Liver (tissue), 9 donors: Measurements from ENCODE around the gene SIX1. TPM values are rescaled to one million over a fixed set of nuclear protein-coding genes. Genes with fewer than 3 reads are reported as not detected.

Source experiments
- DNase-seq: peaks from one replicate; pipeline ENCODE4 v3.0.0-alpha.2; 2017; ENCODE audit warnings: low spot score
- H3K27ac ChIP-seq, 2 donors: one replicate each; pipeline ENCODE4 v1.7.0; 2013; ENCODE audit warnings: inconsistent platforms in 2 of 2, low read length in 2 of 2, control low read depth in 1 of 2, low read depth in 1 of 2, mild to moderate bottlenecking in 1 of 2
- H3K27me3 ChIP-seq, 4 donors: one replicate each; pipeline versions ENCODE4 v1.6.1 to v1.7.0; 2013; ENCODE audit warnings: low read length in 3 of 4, inconsistent platforms in 1 of 4, mild to moderate bottlenecking in 1 of 4, moderate library complexity in 1 of 4; ENCODE audit not compliant: control insufficient read depth in 4 of 4, insufficient read depth in 4 of 4
- H3K36me3 ChIP-seq, 4 donors: one replicate each; pipeline versions ENCODE4 v1.6.1 to v1.7.0; 2013; ENCODE audit warnings: low read length in 3 of 4, mild to moderate bottlenecking in 3 of 4, low read depth in 1 of 4, moderate library complexity in 1 of 4; ENCODE audit not compliant: control insufficient read depth in 4 of 4, insufficient read depth in 3 of 4
- H3K4me1 ChIP-seq, 4 donors: one replicate each; pipeline versions ENCODE4 v1.6.1 to v1.7.0; 2013; ENCODE audit warnings: low read length in 3 of 4, mild to moderate bottlenecking in 3 of 4, moderate library complexity in 1 of 4; ENCODE audit not compliant: control insufficient read depth in 4 of 4, insufficient read depth in 4 of 4
- H3K4me3 ChIP-seq, 3 donors: one replicate each; pipeline versions ENCODE4 v1.6.1 to v1.7.0; 2013; ENCODE audit warnings: low read length in 3 of 3, control low read depth in 1 of 3, low read depth in 1 of 3, mild to moderate bottlenecking in 1 of 3
- H3K9ac ChIP-seq, 2 donors: one replicate each; pipeline ENCODE4 v1.7.0; 2013; ENCODE audit warnings: low read length in 2 of 2, mild to moderate bottlenecking in 2 of 2, moderate library complexity in 2 of 2, control low read depth in 1 of 2, low read depth in 1 of 2
- H3K9me3 ChIP-seq, 4 donors: one replicate each; pipeline versions ENCODE4 v1.6.1 to v1.7.0; 2013; ENCODE audit warnings: low read length in 3 of 4; ENCODE audit not compliant: control insufficient read depth in 4 of 4
- ATF3 ChIP-seq: IDR thresholded peaks from 2 replicates; pipeline ENCODE4 v1.6.1; 2016; ENCODE audit warnings: antibody characterized with exemption
- CTCF ChIP-seq: fragments of 150-350 bp; IDR thresholded peaks from 2 replicates; pipeline ENCODE4 v1.5.1; 2017; ENCODE audit warnings: improper control_type of control experiment, low read depth, low read length; ENCODE audit not compliant: missing input control
- EGR1 ChIP-seq, 2 donors: IDR thresholded peaks; 2 replicates each; pipeline ENCODE4 v1.6.1; 2016 to 2018; ENCODE audit warnings: antibody characterized with exemption in 2 of 2, low read depth in 2 of 2
- FOXA1 ChIP-seq: IDR thresholded peaks from 2 replicates; pipeline ENCODE4 v1.6.1; 2016; ENCODE audit warnings: antibody characterized with exemption
- FOXA2 ChIP-seq: IDR thresholded peaks from 2 replicates; pipeline ENCODE4 v1.6.1; 2016; ENCODE audit warnings: antibody characterized with exemption
- GABPA ChIP-seq, 2 donors: IDR thresholded peaks in 1 of 2; conservative IDR thresholded peaks in 1 of 2; 2 replicates each; pipeline ENCODE4 v1.6.1; 2016; ENCODE audit warnings: antibody characterized with exemption in 2 of 2, mild to moderate bottlenecking in 1 of 2, moderate library complexity in 1 of 2
- HNF4A ChIP-seq, 2 donors: conservative IDR thresholded peaks; 2 replicates each; pipeline ENCODE4 v1.6.1; 2016; ENCODE audit warnings: antibody characterized with exemption in 2 of 2, mild to moderate bottlenecking in 2 of 2
- HNF4G ChIP-seq: IDR thresholded peaks from 2 replicates; pipeline ENCODE4 v1.6.1; 2016; ENCODE audit warnings: antibody characterized with exemption
- JUND ChIP-seq, 2 donors: IDR thresholded peaks; 2 replicates each; pipeline ENCODE4 v1.6.1; 2016; ENCODE audit warnings: antibody characterized with exemption in 2 of 2
- MAX ChIP-seq: IDR thresholded peaks from 2 replicates; pipeline ENCODE4 v1.6.1; 2016; ENCODE audit warnings: antibody characterized with exemption
- NR2F2 ChIP-seq: IDR thresholded peaks from 2 replicates; pipeline ENCODE4 v1.6.1; 2016; ENCODE audit warnings: antibody characterized with exemption
- RAD21 ChIP-seq, 2 donors: IDR thresholded peaks; 2 replicates each; pipeline ENCODE4 v1.6.1; 2016; ENCODE audit warnings: antibody characterized with exemption in 2 of 2, mild to moderate bottlenecking in 2 of 2
- RXRA ChIP-seq, 2 donors: IDR thresholded peaks; 2 replicates each; pipeline ENCODE4 v1.6.1; 2017 to 2018; ENCODE audit warnings: antibody characterized with exemption in 2 of 2, mild to moderate bottlenecking in 1 of 2
- SP1 ChIP-seq: IDR thresholded peaks from 2 replicates; pipeline ENCODE4 v1.6.1; 2018; ENCODE audit warnings: antibody characterized with exemption, mild to moderate bottlenecking
- TAF1 ChIP-seq: conservative IDR thresholded peaks from 2 replicates; pipeline ENCODE4 v1.6.1; 2016; ENCODE audit warnings: antibody characterized with exemption, mild to moderate bottlenecking
- YY1 ChIP-seq: IDR thresholded peaks from 2 replicates; pipeline ENCODE4 v1.6.1; 2016; ENCODE audit warnings: antibody characterized with exemption, mild to moderate bottlenecking
- ZBTB33 ChIP-seq: IDR thresholded peaks from 2 replicates; pipeline ENCODE4 v1.6.1; 2016; ENCODE audit warnings: antibody characterized with exemption
- WGBS: extraction: QIAGEN DNeasy Blood & Tissue Kit; methylation state at CpG from one replicate; pipeline ENCODE4 v1.1.7; 2013; 5-methylcytosine and 5-hydroxymethylcytosine counted together
- polyA plus RNA-seq, 2 donors: library from polyadenylated mRNA; stranded (reverse) in 1 of 2; unstranded in 1 of 2; fragments of 200-250 nt in 1 of 2; fragments of >200 nt in 1 of 2; fragmentation: Nextera tagmentation in 1 of 2; extraction: Ambion mirVana in 1 of 2; gene quantifications; one replicate each; pipeline versions ENCODE4 v1.2.1 to v1.2.3, GENCODE V29; 2013 to 2015
- total RNA-seq, 2 donors: library from RNA; depleted of rRNA; stranded (reverse); fragments of >200 nt; gene quantifications; one replicate each; pipeline ENCODE4 v1.2.3, GENCODE V29; 2014
- TF ChIP-seq, protein P1 (sequence below): IDR thresholded peaks from 2 replicates; pipeline ENCODE4 v1.6.1; 2016; ENCODE audit warnings: antibody characterized with exemption, mild to moderate bottlenecking
- donor health status: healthy.
- donor health status: healthy.
- donor health status: healthy.
- donor health status: healthy.
- donor health status: healthy.

The SIX1 gene
- total and polyA plus RNA-seq, 4 donors = not detected

DNA sequence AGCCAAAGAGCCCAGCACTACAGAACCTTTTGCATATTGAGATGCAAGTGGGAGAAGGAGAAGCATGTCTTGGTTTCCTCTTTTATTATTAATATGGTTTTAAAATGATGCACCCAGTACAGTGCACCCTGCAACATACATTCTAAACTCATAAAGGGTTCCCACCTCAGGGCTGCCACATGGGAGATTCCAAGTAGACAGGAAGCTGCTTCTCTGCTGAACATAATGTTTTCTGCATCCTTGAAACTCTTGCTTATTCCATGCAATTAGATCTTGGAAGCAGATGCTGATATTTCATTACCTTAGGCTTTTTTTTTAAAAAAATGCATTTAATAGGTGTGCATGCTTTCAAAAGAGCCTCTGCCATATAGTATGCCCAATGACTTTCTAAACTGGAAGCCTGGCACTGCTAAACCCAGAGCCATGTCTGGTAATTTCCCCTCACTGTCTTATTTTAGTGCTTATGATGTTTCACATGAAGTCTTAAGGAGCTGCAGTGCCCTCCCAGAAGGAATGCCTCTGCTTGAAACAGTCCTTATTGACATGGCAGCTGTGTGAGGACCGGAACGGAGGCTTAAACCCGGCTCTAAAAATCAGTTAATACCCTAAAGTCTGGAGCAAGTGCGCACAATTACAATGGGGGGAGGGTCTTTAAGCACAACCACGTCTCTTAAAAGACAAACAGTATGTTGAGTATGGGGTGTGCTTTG lies 2.0 kb upstream of the SIX1 start:
- Histone ChIP-seq H3K4me3 (no peak overlapping the region), H3K9me3 (no peaks in the 10 kb centered on the region), H3K36me3 (no peaks in the 10 kb centered on the region), H3K9ac (no peak overlapping the region), H3K27ac (no peak overlapping the region), H3K4me1 (peaks cover 23 to 52% (median 34%) of the 10 kb centered on the region in 4 donors), H3K27me3 (peaks cover 6 to 39% (median 28%) of the 10 kb centered on the region in 4 donors)
- no peak for TF ChIP-seq FOXA1
- TF ChIP-seq MAX = no peak
- no peak for TF ChIP-seq NR2F2
- TF ChIP-seq JUND (IDR thresholded peaks at IDR 0.05) = no peak
- no peak for TF ChIP-seq FOXA2
- no peak for TF ChIP-seq YY1
- TF ChIP-seq RAD21 (IDR thresholded peaks at IDR 0.05) = no peak
- no peak for TF ChIP-seq RXRA (IDR thresholded peaks at IDR 0.05)
- TF ChIP-seq HNF4A (conservative IDR thresholded peaks at IDR 0.05) = no peak
- TF ChIP-seq, protein P1, sequence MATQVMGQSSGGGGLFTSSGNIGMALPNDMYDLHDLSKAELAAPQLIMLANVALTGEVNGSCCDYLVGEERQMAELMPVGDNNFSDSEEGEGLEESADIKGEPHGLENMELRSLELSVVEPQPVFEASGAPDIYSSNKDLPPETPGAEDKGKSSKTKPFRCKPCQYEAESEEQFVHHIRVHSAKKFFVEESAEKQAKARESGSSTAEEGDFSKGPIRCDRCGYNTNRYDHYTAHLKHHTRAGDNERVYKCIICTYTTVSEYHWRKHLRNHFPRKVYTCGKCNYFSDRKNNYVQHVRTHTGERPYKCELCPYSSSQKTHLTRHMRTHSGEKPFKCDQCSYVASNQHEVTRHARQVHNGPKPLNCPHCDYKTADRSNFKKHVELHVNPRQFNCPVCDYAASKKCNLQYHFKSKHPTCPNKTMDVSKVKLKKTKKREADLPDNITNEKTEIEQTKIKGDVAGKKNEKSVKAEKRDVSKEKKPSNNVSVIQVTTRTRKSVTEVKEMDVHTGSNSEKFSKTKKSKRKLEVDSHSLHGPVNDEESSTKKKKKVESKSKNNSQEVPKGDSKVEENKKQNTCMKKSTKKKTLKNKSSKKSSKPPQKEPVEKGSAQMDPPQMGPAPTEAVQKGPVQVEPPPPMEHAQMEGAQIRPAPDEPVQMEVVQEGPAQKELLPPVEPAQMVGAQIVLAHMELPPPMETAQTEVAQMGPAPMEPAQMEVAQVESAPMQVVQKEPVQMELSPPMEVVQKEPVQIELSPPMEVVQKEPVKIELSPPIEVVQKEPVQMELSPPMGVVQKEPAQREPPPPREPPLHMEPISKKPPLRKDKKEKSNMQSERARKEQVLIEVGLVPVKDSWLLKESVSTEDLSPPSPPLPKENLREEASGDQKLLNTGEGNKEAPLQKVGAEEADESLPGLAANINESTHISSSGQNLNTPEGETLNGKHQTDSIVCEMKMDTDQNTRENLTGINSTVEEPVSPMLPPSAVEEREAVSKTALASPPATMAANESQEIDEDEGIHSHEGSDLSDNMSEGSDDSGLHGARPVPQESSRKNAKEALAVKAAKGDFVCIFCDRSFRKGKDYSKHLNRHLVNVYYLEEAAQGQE = no peak
- no peak for DNase-seq
- WGBS = 6% methylated on average over 5 of the region's 5 CpGs

GRCh38 chr14:60650373-60650961 lies 1.2 kb upstream of the SIX1 start:
- no peak for DNase-seq
- Histone ChIP-seq H3K4me3 (no peak overlapping the region), H3K4me1 (peaks cover 23 to 52% (median 33%) of the 10 kb centered on the region in 4 donors)

More at GRCh38 chr14:60650373-60650961, 1.2 kb upstream of the SIX1 start:
- Histone ChIP-seq H3K27me3 (peaks cover 6 to 43% (median 29%) of the 10 kb centered on the region in 4 donors), H3K9ac (no peak overlapping the region), H3K27ac (no peak overlapping the region), H3K9me3 (no peaks in the 10 kb centered on the region), H3K36me3 (no peaks in the 10 kb centered on the region)
- WGBS = 11% methylated on average over 11 of the region's 11 CpGs
- TF ChIP-seq MAX (no peak), ATF3 (no peak), GABPA (IDR thresholded peaks at IDR 0.05 in 1 of 2, conservative IDR thresholded peaks at IDR 0.05 in 1 of 2) (no peak), FOXA1 (no peak), RXRA (IDR thresholded peaks at IDR 0.05) (no peak), RAD21 (IDR thresholded peaks at IDR 0.05) (no peak), SP1 (no peak), ZBTB33 (no peak), HNF4G (no peak), JUND (IDR thresholded peaks at IDR 0.05) (no peak), FOXA2 (no peak), YY1 (no peak), CTCF (no peak), EGR1 (IDR thresholded peaks at IDR 0.05; ENCODE audit: low read depth in 2 of 2) (no peak), HNF4A (conservative IDR thresholded peaks at IDR 0.05) (no peak), NR2F2 (no peak), TAF1 (no peak)
- TF ChIP-seq, protein P1 = no peak
